G401 (cell line): ENCODE data around the gene ADSS2. TPM values are rescaled to one million over a fixed set of nuclear protein-coding genes. Genes with fewer than 3 reads are reported as not detected.
"Not testable (repeated sequence)": the region's sequence is repeated elsewhere in the genome, so short reads cannot be mapped to it uniquely, and the experiment has no call there.

ENCODE experiments used
- DNase-seq: peaks from one replicate; pipeline ENCODE4 v3.0.0-alpha.2; 2015; ENCODE audit warnings: low spot score
- in situ Hi-C: cut with HindIII; loops from 2 replicates; pipeline ENCODE4 v1.10.0; 2016; ENCODE audit warnings: low sequenced_read_pairs, mixed read lengths
- total RNA-seq: library from RNA; depleted of rRNA; stranded (reverse); fragments of >200 nt; shearing (Covaris generic); gene quantifications from 2 replicates; pipeline ENCODE4 v1.2.3, GENCODE V29; 2014; rRNA removed

Gene ADSS2
- total RNA-seq: 37.2 and 52.0 TPM in 2 replicates

GRCh38 chr1:244451539-244451950 lies at the start of gene ADSS2:
Gene ADSS2, minus strand, starts transcription at chr1:244451909. Its CDS starts 92 bp downstream, at chr1:244451817.
- no peak for DNase-seq
- in situ Hi-C loops: no loop called here

- in situ Hi-C loops, DNase-seq: not testable (repeated sequence)
These were observed 48.8 kb upstream of the ADSS2 start for GRCh38 chr1:244500515-244500914.

- in situ Hi-C loops: not testable (repeated sequence)
These were observed 47.8 kb upstream of the ADSS2 start for GRCh38 chr1:244499484-244499883.

GRCh38 chr1:244497805-244498204 lies 46.1 kb upstream of the ADSS2 start:
- in situ Hi-C loops: no loop called here
- no peak for DNase-seq

More at GRCh38 chr1:244499484-244499883, 47.8 kb upstream of the ADSS2 start:
- DNase-seq: not testable (repeated sequence)

- DNase-seq: no peak
- in situ Hi-C loops: no loop called here
These were observed 44.5 kb upstream of the ADSS2 start for GRCh38 chr1:244496186-244496585.

GRCh38 chr1:244494653-244495052 lies 42.9 kb upstream of the ADSS2 start:
- DNase-seq: no peak
- in situ Hi-C loops: no loop called here

GRCh38 chr1:244484971-244485370 lies 33.3 kb upstream of the ADSS2 start:
- in situ Hi-C loops, DNase-seq: not testable (repeated sequence)

GRCh38 chr1:244473059-244473605 lies 21.4 kb upstream of the ADSS2 start:
- no peak for DNase-seq
- in situ Hi-C loops: no loop called here

- in situ Hi-C loops: no loop called here
- DNase-seq: no peak
These were observed 15.0 kb upstream of the ADSS2 start for GRCh38 chr1:244466724-244467123.

GRCh38 chr1:244461245-244462071 lies 9.7 kb upstream of the ADSS2 start, which contains the start of gene CATSPERE:
Gene CATSPERE, plus strand, starts transcription at chr1:244461273. Its CDS starts 157 bp downstream, at chr1:244461430.
- peak; percentile 80 for DNase-seq
- in situ Hi-C loops: no loop called here

- no peak for DNase-seq
- in situ Hi-C loops: no loop called here
These were observed 8.5 kb upstream of the ADSS2 start for GRCh38 chr1:244460197-244460596.

- in situ Hi-C loops: no loop called here
- no peak for DNase-seq
These were observed 7.1 kb upstream of the ADSS2 start for GRCh38 chr1:244458781-244459180.

- DNase-seq: no peak
- in situ Hi-C loops: no loop called here
These were observed 4.9 kb upstream of the ADSS2 start for GRCh38 chr1:244456586-244456985.

- DNase-seq: no peak
- in situ Hi-C loops: no loop called here
These were observed 2.7 kb upstream of the ADSS2 start for GRCh38 chr1:244454412-244454811.

- peak; percentile 99 for DNase-seq
- in situ Hi-C loops: no loop called here
These were observed 464 bp upstream of the ADSS2 start for GRCh38 chr1:244451951-244452795.

- DNase-seq: peak; percentile 31
- in situ Hi-C loops: no loop called here
These were observed 841 bp downstream of the ADSS2 start for GRCh38 chr1:244450597-244451538.

- in situ Hi-C loops: no loop called here
- peak; percentile 32 for DNase-seq
These were observed 1.7 kb downstream of the ADSS2 start for GRCh38 chr1:244449936-244450508.

- no peak for DNase-seq
- in situ Hi-C loops: no loop called here
These were observed 3.3 kb downstream of the ADSS2 start for GRCh38 chr1:244448279-244449036.
